A549 (cell line): ENCODE data around the gene AFF3. TPM values are rescaled to one million over a fixed set of nuclear protein-coding genes. Genes with fewer than 3 reads are reported as not detected.

Source experiments
- ATAC-seq, 2 experiments: fragments of 200-7000 bp in 1 of 2; fragments of >200 bp in 1 of 2; cut with Nextera tagmentation in 1 of 2; cut with Tn5 transposase in 1 of 2; 3 replicates each; pipeline versions ENCODE4 v1.8.0 to v1.9.1; 2018 to 2020; ENCODE audit warnings: mild to moderate bottlenecking in 1 of 2, moderate library complexity in 1 of 2
- CTCF ChIA-PET: fragments of 300-600 bp; sonication (Branson Sonifier 250); formaldehyde crosslinking; extraction: SDS; loops from one replicate; lab custom pipeline; 2021; ENCODE audit warnings: antibody characterized with exemption, inconsistent platforms; lab: Yijun Ruan, JAX
- POLR2A ChIA-PET: fragments of 350-600 bp; formaldehyde crosslinking; extraction: SDS; loops from one replicate; lab custom pipeline; 2021; ENCODE audit warnings: antibody characterized with exemption, inconsistent platforms; lab: Yijun Ruan, JAX
- DNase-seq, 2 experiments: peaks; one replicate each; pipeline versions ENCODE4 v3.0.0 to v3.0.0-alpha.2; 2011 to 2016; ENCODE audit warnings: low read depth in 1 of 2, low spot score in 1 of 2
- FAIRE-seq: peaks from 2 replicates; lab custom pipeline; 2011; peaks lifted over from hg19 to GRCh38; lab: Jason Lieb, UNC
- H3K27ac ChIP-seq, 2 experiments: fragments of >200 bp; sonication (Bioruptor Twin); formaldehyde crosslinking; 3 replicates each; pipeline ENCODE4 v1.5.1; 2016 to 2017
- H3K4me1 ChIP-seq: fragments of >200 bp; sonication (Bioruptor Twin); formaldehyde crosslinking; 3 replicates; pipeline ENCODE4 v1.6.1; 2016
- H3K4me2 ChIP-seq: fragments of >200 bp; sonication (Bioruptor Twin); formaldehyde crosslinking; 3 replicates; pipeline ENCODE4 v1.6.1; 2016
- H3K4me3 ChIP-seq: fragments of >200 bp; sonication (Bioruptor Twin); formaldehyde crosslinking; 3 replicates; pipeline ENCODE4 v1.5.1; 2016
- H3K9me3 ChIP-seq: fragments of >200 bp; sonication (Bioruptor Twin); formaldehyde crosslinking; 3 replicates; pipeline ENCODE4 v1.6.1; 2016
- ATOH8 ChIP-seq: fragments of 250-450 bp; sonication (Bioruptor Pico); IDR thresholded peaks from 2 replicates; pipeline ENCODE4 v1.5.0; 2020; ENCODE audit warnings: low read depth, mild to moderate bottlenecking, moderate library complexity
- BHLHE40 ChIP-seq: IDR thresholded peaks from 2 replicates; pipeline ENCODE4 v1.6.1; 2012; ENCODE audit warnings: low read depth, low read length, inconsistent platforms
- CHD4 ChIP-seq: fragments of 200-600 bp; sonication (generic); IDR thresholded peaks from 2 replicates; pipeline ENCODE4 v1.6.1; 2016; ENCODE audit warnings: antibody characterized with exemption, mild to moderate bottlenecking, borderline replicate concordance
- CTCF ChIP-seq: fragments of >200 bp; sonication (Bioruptor Twin); formaldehyde crosslinking; IDR thresholded peaks from 3 replicates; pipeline ENCODE4 v1.5.1; 2016
- EHMT2 ChIP-seq: fragments of 200-600 bp; sonication (generic); IDR thresholded peaks from 2 replicates; pipeline ENCODE4 v1.6.1; 2016; ENCODE audit warnings: antibody characterized with exemption, low read depth, mild to moderate bottlenecking, moderate library complexity
- ELK1 ChIP-seq: fragments of 150-350 bp; IDR thresholded peaks from 2 replicates; pipeline ENCODE4 v1.6.1; 2014; ENCODE audit warnings: low read depth, mild to moderate bottlenecking, low read length
- FOSB ChIP-seq: fragments of 250-450 bp; sonication (Bioruptor Pico); IDR thresholded peaks from 2 replicates; pipeline ENCODE4 v1.5.0; 2020; ENCODE audit warnings: mild to moderate bottlenecking, moderate library complexity
- FOXS1 ChIP-seq: fragments of 250-450 bp; sonication (Bioruptor Pico); IDR thresholded peaks from 2 replicates; pipeline ENCODE4 v1.5.0; 2020; ENCODE audit warnings: mild to moderate bottlenecking, moderate library complexity
- GATA3 ChIP-seq: IDR thresholded peaks from 2 replicates; pipeline ENCODE4 v1.6.1; 2012; ENCODE audit warnings: borderline replicate concordance
- HEYL ChIP-seq: fragments of 250-450 bp; sonication (Bioruptor Pico); IDR thresholded peaks from 2 replicates; pipeline ENCODE4 v1.8.0; 2021; ENCODE audit warnings: mild to moderate bottlenecking, moderate library complexity
- HMGXB4 ChIP-seq: fragments of 250-450 bp; sonication (Bioruptor Pico); IDR thresholded peaks from 2 replicates; pipeline ENCODE4 v1.5.0; 2021; ENCODE audit warnings: mild to moderate bottlenecking, moderate library complexity, borderline replicate concordance
- HOXA7 ChIP-seq: fragments of 250-450 bp; sonication (Bioruptor Pico); IDR thresholded peaks from 2 replicates; pipeline ENCODE4 v1.5.0; 2020; ENCODE audit warnings: mild to moderate bottlenecking, moderate library complexity
- HOXB5 ChIP-seq: fragments of 250-450 bp; sonication (Bioruptor Pico); IDR thresholded peaks from 2 replicates; pipeline ENCODE4 v1.5.0; 2020; ENCODE audit warnings: mild to moderate bottlenecking, moderate library complexity
- JUNB ChIP-seq: fragments of >200 bp; sonication (Bioruptor Twin); formaldehyde crosslinking; IDR thresholded peaks from 2 replicates; pipeline ENCODE4 v1.6.1; 2016
- MAZ ChIP-seq: fragments of 150-350 bp; IDR thresholded peaks from 2 replicates; pipeline ENCODE4 v1.6.1; 2014; ENCODE audit warnings: antibody characterized with exemption, low read depth, low read length, borderline replicate concordance
- NFE2L2 ChIP-seq: fragments of 150-350 bp; conservative IDR thresholded peaks from 2 replicates; pipeline ENCODE4 v1.6.1; 2014; ENCODE audit warnings: low read length
- PHF8 ChIP-seq: fragments of 200-600 bp; sonication (generic); IDR thresholded peaks from 2 replicates; pipeline ENCODE4 v1.6.1; 2016; ENCODE audit warnings: low read depth, mild to moderate bottlenecking, antibody characterized with exemption, moderate library complexity, borderline replicate concordance
- RAD21 ChIP-seq, 2 experiments: fragments of >200 bp in 1 of 2; sonication (Bioruptor Twin) in 1 of 2; formaldehyde crosslinking in 1 of 2; IDR thresholded peaks in 1 of 2; conservative IDR thresholded peaks in 1 of 2; 2 replicates in 1 of 2; 3 replicates in 1 of 2; pipeline ENCODE4 v1.6.1; 2012 to 2018; ENCODE audit warnings: inconsistent platforms in 1 of 2
- SREBF2 ChIP-seq: fragments of 450-650 bp; IDR thresholded peaks from 2 replicates; pipeline ENCODE4 v1.6.1; 2014; ENCODE audit warnings: mild to moderate bottlenecking, moderate library complexity
- WGBS: methylation state at CpG from one replicate; pipeline ENCODE4 v1.1.6; 2017; ENCODE audit errors: missing lambda C conversion rate; 5-methylcytosine and 5-hydroxymethylcytosine counted together
- polyA plus RNA-seq, 4 experiments: library from polyadenylated mRNA; depleted of rRNA in 3 of 4; stranded (reverse); fragments of >200 nt; fragmentation: RNase III in 1 of 4; extraction: RNeasy Plus Mini Kit Qiagen cat#74134 plus additional on column Dnase treatment in 1 of 4; gene quantifications; 2 replicates in 3 of 4; 3 replicates in 1 of 4; pipeline ENCODE4 v1.2.3, GENCODE V29; 2011 to 2017
- TF ChIP-seq, protein P1 (sequence below): fragments of 200-600 bp; sonication (generic); IDR thresholded peaks from 2 replicates; pipeline ENCODE4 v1.6.1; 2016; ENCODE audit warnings: antibody characterized with exemption, mild to moderate bottlenecking, moderate library complexity

Gene AFF3
- polyA plus RNA-seq, 2 of the 4 experiments (the other 2 are of a cell fraction): not detected

- H3K4me2 ChIP-seq: no peak overlapping the region
- CTCF ChIA-PET: no interaction called here
- H3K4me3 ChIP-seq: no peak overlapping the region
- H3K27ac ChIP-seq: no peak overlapping the region
- no peak for TF ChIP-seq ATOH8 (CRISPR knock-in tag)
- TF ChIP-seq MAZ: no peak
- TF ChIP-seq HMGXB4 (CRISPR knock-in tag): no peak
- TF ChIP-seq NFE2L2: no peak
- TF ChIP-seq SREBF2: no peak
- no peak for TF ChIP-seq CHD4
- TF ChIP-seq FOXS1 (CRISPR knock-in tag): no peak
- TF ChIP-seq FOSB (CRISPR knock-in tag): no peak
- TF ChIP-seq ELK1: no peak
- TF ChIP-seq, protein P1, sequence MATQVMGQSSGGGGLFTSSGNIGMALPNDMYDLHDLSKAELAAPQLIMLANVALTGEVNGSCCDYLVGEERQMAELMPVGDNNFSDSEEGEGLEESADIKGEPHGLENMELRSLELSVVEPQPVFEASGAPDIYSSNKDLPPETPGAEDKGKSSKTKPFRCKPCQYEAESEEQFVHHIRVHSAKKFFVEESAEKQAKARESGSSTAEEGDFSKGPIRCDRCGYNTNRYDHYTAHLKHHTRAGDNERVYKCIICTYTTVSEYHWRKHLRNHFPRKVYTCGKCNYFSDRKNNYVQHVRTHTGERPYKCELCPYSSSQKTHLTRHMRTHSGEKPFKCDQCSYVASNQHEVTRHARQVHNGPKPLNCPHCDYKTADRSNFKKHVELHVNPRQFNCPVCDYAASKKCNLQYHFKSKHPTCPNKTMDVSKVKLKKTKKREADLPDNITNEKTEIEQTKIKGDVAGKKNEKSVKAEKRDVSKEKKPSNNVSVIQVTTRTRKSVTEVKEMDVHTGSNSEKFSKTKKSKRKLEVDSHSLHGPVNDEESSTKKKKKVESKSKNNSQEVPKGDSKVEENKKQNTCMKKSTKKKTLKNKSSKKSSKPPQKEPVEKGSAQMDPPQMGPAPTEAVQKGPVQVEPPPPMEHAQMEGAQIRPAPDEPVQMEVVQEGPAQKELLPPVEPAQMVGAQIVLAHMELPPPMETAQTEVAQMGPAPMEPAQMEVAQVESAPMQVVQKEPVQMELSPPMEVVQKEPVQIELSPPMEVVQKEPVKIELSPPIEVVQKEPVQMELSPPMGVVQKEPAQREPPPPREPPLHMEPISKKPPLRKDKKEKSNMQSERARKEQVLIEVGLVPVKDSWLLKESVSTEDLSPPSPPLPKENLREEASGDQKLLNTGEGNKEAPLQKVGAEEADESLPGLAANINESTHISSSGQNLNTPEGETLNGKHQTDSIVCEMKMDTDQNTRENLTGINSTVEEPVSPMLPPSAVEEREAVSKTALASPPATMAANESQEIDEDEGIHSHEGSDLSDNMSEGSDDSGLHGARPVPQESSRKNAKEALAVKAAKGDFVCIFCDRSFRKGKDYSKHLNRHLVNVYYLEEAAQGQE: no peak
- TF ChIP-seq GATA3: no peak
- no peak for TF ChIP-seq CTCF
- TF ChIP-seq BHLHE40: no peak
- no peak for TF ChIP-seq HOXB5 (CRISPR knock-in tag)
- no peak for TF ChIP-seq PHF8
- no peak for TF ChIP-seq JUNB
- no peak for TF ChIP-seq RAD21 (conservative IDR thresholded peaks at IDR 0.05 in 1 of 2, IDR thresholded peaks at IDR 0.05 in 1 of 2)
- no peak for TF ChIP-seq EHMT2
- TF ChIP-seq HOXA7: no peak
- TF ChIP-seq HEYL (CRISPR knock-in tag): no peak
- DNase-seq (no peak), FAIRE-seq (no peak), ATAC-seq (no peak)
- H3K4me1 ChIP-seq: no peaks in the 10 kb centered on the region
- no peaks in the 10 kb centered on the region for H3K9me3 ChIP-seq
- POLR2A ChIA-PET: no interaction called here
- WGBS: 44% methylated on average over 4 of the region's 4 CpGs
These were observed 500.4 kb downstream of the AFF3 start for GRCh38 chr2:99641999-99642398.
